Measurements from ENCODE around the gene ANXA6. TPM values are rescaled to one million over a fixed set of nuclear protein-coding genes. Genes with fewer than 3 reads are reported as not detected.

The ANXA6 gene
- total RNA-seq, 1 donor from 2014 or later, result 143 TPM

DNA sequence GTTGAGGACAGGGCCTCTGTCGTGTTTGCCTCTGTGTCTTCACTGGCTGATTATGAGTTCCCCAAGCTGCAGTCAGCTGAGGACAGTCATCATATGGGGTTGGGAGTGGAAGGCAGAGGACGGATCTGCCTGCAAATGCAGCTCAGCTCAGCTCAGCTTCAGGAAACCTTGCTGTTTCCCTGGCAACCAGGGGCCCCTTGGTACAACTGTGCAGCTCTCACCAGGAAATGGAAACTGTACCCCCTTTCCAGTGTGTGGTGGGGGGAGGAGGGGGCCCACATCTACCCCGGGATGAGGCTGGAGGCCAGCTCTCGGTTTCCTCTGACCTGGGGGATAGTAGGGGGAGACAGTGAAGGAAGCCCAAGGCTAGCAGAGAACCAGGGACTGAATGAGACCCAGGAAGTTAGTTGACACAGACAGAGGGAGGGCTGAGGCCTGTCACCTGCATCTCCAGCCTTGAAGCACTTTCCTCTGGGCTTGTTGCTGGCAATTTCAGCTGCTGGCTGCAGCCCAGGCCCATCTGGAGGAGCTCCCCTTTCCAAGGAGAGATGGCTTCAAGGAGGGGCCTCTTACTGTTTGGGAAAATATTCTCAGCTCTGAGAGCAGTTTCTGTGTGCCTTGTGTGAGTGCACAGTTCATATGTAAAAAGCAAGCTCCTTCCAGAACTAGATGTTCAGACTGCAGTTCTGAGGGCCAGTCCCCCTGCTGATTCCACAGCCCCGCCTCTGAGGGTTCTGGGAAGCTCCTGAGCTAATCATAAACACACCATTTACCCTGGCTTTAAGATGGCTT lies 6.9 kb downstream of the ANXA6 start:
- TF ChIP-seq, protein P1, sequence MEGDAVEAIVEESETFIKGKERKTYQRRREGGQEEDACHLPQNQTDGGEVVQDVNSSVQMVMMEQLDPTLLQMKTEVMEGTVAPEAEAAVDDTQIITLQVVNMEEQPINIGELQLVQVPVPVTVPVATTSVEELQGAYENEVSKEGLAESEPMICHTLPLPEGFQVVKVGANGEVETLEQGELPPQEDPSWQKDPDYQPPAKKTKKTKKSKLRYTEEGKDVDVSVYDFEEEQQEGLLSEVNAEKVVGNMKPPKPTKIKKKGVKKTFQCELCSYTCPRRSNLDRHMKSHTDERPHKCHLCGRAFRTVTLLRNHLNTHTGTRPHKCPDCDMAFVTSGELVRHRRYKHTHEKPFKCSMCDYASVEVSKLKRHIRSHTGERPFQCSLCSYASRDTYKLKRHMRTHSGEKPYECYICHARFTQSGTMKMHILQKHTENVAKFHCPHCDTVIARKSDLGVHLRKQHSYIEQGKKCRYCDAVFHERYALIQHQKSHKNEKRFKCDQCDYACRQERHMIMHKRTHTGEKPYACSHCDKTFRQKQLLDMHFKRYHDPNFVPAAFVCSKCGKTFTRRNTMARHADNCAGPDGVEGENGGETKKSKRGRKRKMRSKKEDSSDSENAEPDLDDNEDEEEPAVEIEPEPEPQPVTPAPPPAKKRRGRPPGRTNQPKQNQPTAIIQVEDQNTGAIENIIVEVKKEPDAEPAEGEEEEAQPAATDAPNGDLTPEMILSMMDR (IDR thresholded peaks at IDR 0.05), result no peak
- Histone ChIP-seq H3K4me3 (no peak overlapping the region), H3K27ac (peak overlapping the region; percentile 58), H3K9me3 (no peaks in the 10 kb centered on the region), H3K36me3 (peaks cover 19% of the 10 kb centered on the region), H3K27me3 (no peaks in the 10 kb centered on the region), H3K4me1 (peaks cover 72% of the 10 kb centered on the region)
- ATAC-seq, result peak; percentile 45
- intact Hi-C loops (cut with DNase I), result no loop called here
- DNase-seq, result no peak

DNA sequence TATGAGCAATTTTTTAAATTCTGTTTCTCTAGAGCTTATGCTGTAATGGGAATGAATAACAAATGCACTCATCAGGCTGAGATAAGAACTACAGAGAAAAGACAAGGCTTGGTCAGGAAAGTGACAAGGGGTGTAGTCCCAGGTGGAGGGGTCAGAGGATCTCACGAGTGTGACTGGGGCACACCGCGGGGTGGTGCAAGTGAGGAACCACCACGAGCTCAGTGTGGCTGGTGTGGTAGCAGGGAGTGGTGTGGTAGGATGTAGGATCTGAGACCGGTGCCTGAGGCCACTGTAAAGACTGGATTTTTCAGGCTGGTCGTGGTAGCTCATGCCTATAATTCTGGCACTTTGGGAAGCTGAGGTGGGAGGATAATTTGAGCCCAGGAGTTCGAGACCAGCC lies 9.0 kb downstream of the ANXA6 start:
- TF ChIP-seq, protein P1 (IDR thresholded peaks at IDR 0.05), result no peak
- Histone ChIP-seq H3K36me3 (peaks cover 26% of the 10 kb centered on the region), H3K27me3 (no peaks in the 10 kb centered on the region), H3K4me1 (peaks cover 60% of the 10 kb centered on the region), H3K9me3 (no peaks in the 10 kb centered on the region), H3K4me3 (no peak overlapping the region), H3K27ac (no peak overlapping the region)
- intact Hi-C loops (cut with DNase I), result no loop called here
- DNase-seq (no peak), ATAC-seq (no peak)

DNA sequence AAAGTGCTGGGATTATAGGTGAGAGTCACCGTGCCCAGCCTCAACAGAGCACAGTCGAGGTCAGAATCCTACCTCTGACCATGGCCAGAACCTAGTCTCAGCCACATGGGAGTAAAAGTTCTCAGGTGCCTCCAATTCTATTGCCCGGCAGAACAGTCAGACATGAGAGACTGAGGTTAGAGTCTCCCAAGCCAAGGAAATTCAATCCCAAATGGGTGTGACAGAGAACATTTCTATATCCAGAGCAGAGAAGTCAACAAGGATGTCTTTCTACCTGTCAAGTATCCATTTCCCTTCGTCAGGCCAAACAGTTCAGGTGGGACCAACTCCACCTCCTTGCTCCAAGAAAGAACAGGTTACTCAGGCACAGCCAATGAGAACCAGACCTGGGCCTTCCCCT lies 10.5 kb downstream of the ANXA6 start:
- no peak overlapping the region for H3K27ac ChIP-seq
- H3K27me3 ChIP-seq, result no peaks in the 10 kb centered on the region
- intact Hi-C loops (cut with DNase I), result no loop called here
- no peaks in the 10 kb centered on the region for H3K9me3 ChIP-seq
- TF ChIP-seq, protein P1 (IDR thresholded peaks at IDR 0.05), result no peak
- H3K36me3 ChIP-seq, result peaks cover 26% of the 10 kb centered on the region
- H3K4me3 ChIP-seq, result no peak overlapping the region
- ATAC-seq (no peak), DNase-seq (no peak)
- H3K4me1 ChIP-seq, result peaks cover 47% of the 10 kb centered on the region

DNA sequence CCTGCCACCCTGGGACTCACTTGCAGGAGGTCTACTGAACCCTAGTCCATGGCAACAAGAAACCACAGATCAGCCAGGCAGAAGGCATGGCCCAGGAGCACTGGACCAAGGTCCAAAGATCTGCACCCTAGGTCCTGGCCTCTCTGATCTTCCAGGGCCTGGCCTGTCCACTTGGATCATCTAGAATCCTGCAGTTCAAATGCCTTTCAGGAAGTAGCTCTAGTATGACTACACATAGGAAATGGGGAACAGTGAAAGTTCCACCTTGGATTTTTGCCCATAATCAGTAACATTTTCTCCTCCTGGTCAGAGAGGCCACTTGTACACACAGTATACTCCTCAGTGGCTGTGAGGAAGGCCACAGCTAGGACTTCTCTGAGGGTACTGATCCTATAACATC lies 11.5 kb downstream of the ANXA6 start:
- H3K4me1 ChIP-seq, result peaks cover 47% of the 10 kb centered on the region

DNA sequence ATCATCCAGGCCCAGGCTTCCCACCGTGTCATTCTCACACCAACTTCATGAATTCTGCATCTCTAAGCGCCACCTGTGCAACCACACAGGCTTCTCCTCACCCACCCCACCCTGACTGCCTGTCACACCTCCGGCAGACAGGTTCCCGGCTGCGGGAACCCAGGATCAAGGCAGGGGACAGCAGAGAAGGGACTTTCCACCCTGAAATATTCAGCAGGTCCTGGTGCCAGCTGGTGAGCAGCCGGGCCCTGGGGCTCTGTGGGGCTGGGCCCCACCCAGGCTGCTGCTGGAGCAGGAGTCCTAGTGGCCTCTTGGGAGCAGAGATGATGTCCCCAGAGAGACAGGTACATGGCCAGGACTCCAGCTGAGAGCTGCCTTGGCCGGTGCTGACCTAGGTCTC lies 12.7 kb downstream of the ANXA6 start:
- TF ChIP-seq, protein P1 (IDR thresholded peaks at IDR 0.05), result no peak
- Histone ChIP-seq H3K4me1 (peaks cover 38% of the 10 kb centered on the region), H3K4me3 (no peak overlapping the region), H3K27ac (no peak overlapping the region), H3K9me3 (no peaks in the 10 kb centered on the region), H3K27me3 (no peaks in the 10 kb centered on the region), H3K36me3 (peaks cover 29% of the 10 kb centered on the region)
- no peak for ATAC-seq
- no peak for DNase-seq
- intact Hi-C loops (cut with DNase I), result no loop called here

More for the DNA sequence above, 11.5 kb downstream of the ANXA6 start:
- intact Hi-C loops (cut with DNase I), result no loop called here
- Histone ChIP-seq H3K9me3 (no peaks in the 10 kb centered on the region), H3K27ac (no peak overlapping the region), H3K27me3 (no peaks in the 10 kb centered on the region), H3K36me3 (peaks cover 26% of the 10 kb centered on the region), H3K4me3 (no peak overlapping the region)
- no peak for DNase-seq
- TF ChIP-seq, protein P1 (IDR thresholded peaks at IDR 0.05), result no peak
- ATAC-seq, result peak; percentile 27
